Stimulated activated effector memory CD8-positive, alpha-beta T cell treated with anti-CD3 and anti-CD28 coated beads, Interleukin-12 subunit alpha, Interleukin-12 subunit beta, amount 100 ng/mL, for 72 hours (primary cell): Measurements from ENCODE around the gene GDPD5.
A peak's percentile ranks its signal among the peaks of the same experiment; 100 is the strongest.

Experiments used
- ATAC-seq: fragments of 150-1000 bp; cut with Tn5 transposase; 2 replicates; pipeline ENCODE4 v1.10.0; 2021
- DNase-seq, 2 donors: peaks; one replicate each; pipeline ENCODE4 v3.0.0; 2021 to 2022; ENCODE audit warnings: low spot score in 2 of 2
- H3K27ac Mint-ChIP-seq: one replicate; pipeline ENCODE4 v1.8.0; 2022; ENCODE audit warnings: mild to moderate bottlenecking, mixed read lengths
- H3K36me3 Mint-ChIP-seq: one replicate; pipeline ENCODE4 v1.8.0; 2022; ENCODE audit warnings: mild to moderate bottlenecking, mixed read lengths
- H3K4me1 Mint-ChIP-seq: one replicate; pipeline ENCODE4 v1.8.0; 2022; ENCODE audit warnings: mixed read lengths
- H3K4me3 Mint-ChIP-seq: one replicate; pipeline ENCODE4 v1.8.0; 2022; ENCODE audit warnings: mild to moderate bottlenecking, mixed read lengths
- H3K9me3 Mint-ChIP-seq: one replicate; pipeline ENCODE4 v1.8.0; 2022; ENCODE audit warnings: mixed read lengths

GDPD5 gene

DNA sequence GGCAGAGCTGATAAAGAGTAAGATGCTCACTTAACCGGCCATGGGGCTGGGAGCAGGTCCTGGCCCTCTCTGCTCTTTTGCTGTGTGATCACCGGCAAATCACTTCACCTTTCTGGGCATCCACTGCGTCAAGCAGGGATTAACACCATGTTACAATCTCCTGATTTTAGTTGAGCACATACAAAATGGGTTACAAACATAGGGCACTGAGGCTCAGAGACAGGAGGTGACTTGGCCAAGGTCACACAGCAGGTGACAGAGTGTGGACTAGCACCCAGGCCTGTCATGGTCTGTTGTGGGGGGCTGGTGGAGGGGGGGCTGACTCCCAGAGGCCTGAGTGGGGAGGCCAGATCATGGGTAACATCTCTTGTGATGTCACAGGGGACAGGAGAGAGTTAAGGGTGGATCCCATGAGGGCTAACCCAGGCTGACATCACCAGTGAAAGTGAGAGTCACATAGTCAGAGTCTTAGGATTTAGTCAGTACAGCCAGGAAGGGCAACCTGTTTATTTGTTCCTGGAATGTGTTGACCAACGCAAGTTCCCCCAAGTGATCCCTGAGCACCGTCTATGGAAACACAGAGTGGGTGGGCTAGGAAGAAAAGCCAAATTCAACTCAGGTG is 27.8 kb downstream of the GDPD5 start:
- Mint-ChIP-seq H3K4me3 (no peak overlapping the region), H3K4me1 (peaks cover 41% of the 10 kb centered on the region), H3K27ac (no peak overlapping the region), H3K9me3 (no peaks in the 10 kb centered on the region), H3K36me3 (no peaks in the 10 kb centered on the region)
- DNase-seq (no peak), ATAC-seq (peak; percentile 81)

DNA sequence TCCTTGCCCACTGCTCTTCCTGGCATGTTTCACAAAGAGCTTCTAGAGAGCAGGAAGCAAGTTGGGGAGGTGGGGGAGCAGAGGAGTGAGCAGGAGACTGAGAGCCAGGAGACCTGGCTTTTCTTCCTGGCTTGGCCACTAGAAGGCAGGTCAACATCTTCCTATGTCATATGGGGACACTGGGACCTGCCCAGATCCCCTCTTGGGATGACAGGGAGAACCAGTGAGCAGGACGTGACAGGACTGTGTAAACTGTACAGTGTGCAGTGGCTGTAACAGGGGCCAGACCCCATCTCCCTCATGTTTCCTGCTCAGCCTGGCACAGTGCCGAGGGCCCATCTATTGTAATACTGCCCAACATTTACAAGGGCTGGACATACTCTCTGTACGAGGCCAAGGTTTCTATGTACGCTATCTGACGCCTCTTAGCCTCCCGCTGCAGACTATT is 29.4 kb downstream of the GDPD5 start:
- H3K27ac Mint-ChIP-seq, result peak overlapping the region; percentile 45
- ATAC-seq (no peak), DNase-seq (no peak)
- no peak overlapping the region for H3K4me3 Mint-ChIP-seq
- H3K36me3 Mint-ChIP-seq, result no peaks in the 10 kb centered on the region
- no peaks in the 10 kb centered on the region for H3K9me3 Mint-ChIP-seq
- peaks cover 41% of the 10 kb centered on the region for H3K4me1 Mint-ChIP-seq

DNA sequence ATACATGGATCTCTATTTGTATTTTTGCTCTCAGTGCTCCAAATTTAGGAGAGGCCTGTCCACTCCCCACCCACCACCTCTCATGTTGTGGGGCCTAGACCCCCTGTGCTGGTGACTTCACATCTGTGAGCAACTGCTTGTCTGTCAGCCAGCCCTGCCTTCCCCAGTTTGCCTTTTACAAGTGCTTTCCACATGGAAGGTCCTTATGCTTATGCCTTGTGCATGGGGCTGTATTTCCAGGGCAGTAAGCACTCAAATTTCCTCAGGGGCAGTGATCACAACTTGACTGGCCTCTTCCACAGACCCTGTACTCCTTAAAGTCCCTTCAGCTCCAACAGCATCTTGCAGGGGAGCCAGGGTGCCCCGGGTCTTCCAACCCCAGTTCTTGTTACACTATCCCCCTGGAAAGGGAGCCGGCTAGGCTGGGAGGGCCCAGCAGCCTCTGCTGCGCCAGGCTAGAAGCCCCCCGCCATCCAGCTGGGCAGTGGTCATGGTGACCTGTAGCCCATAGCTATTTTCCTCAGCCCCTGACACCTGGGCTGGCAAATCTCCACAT is 29.9 kb downstream of the GDPD5 start:
- H3K4me1 Mint-ChIP-seq, result peaks cover 40% of the 10 kb centered on the region
- H3K9me3 Mint-ChIP-seq, result no peaks in the 10 kb centered on the region
- H3K27ac Mint-ChIP-seq, result peak overlapping the region; percentile 45
- H3K36me3 Mint-ChIP-seq, result no peaks in the 10 kb centered on the region
- no peak for DNase-seq
- H3K4me3 Mint-ChIP-seq, result no peak overlapping the region
- ATAC-seq, result no peak

DNA sequence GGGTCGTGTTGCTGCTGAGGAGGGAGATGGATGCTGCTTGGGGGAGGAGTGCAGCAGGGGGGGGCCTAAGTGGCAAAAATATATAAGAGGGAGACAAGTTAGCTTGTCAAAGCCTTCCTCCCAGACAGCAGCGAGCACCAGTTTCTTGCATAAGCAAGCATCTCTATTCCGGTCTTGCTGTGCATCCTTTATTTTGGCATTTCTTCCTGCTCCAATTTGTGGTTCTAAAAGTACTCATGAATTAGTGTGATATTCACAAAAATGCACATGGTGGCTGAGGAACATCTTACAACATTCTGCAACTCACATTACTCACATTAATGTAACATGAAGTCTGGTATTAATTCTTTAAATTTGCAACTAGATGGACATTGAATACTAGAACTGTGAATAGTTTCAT is 32.1 kb downstream of the GDPD5 start:
- Mint-ChIP-seq H3K9me3 (no peaks in the 10 kb centered on the region), H3K4me3 (no peak overlapping the region), H3K27ac (peak overlapping the region; percentile 94), H3K36me3 (no peaks in the 10 kb centered on the region), H3K4me1 (peaks cover 28% of the 10 kb centered on the region)
- ATAC-seq (no peak), DNase-seq (no peak)

DNA sequence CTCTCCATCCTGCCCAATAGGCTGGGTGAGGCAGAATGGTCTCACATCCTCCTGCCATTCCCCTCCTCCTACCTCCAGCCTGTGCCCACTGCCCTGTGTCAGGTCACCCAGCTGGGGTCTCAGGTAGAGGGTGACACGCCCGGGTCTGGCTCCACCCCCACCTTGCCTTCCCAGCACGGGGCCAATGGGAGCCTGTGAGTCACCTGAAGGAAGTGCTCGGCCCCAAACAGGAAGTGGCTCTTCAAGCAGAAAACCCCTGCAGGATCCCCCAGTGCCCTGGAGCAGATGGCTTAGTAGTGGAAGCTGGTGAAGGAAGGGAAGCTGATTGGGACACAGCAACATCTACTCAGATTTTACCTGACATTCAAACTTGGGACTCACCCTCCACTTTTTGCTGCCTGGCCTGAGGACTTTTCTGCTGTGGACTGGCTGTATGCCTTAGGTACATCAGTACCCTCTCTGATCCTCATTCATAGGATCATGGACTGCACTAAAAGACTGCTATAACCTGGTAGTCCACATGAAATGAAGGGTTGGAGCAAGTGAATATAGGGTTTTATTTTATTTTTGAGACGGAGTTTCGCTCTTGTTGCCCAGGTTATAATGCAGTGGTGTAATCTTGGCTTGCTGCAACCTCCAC is 33.4 kb downstream of the GDPD5 start:
- H3K27ac Mint-ChIP-seq, result peak overlapping the region; percentile 94
- DNase-seq, result peak; percentile 26 to 70
- peaks cover 23% of the 10 kb centered on the region for H3K4me1 Mint-ChIP-seq
- no peaks in the 10 kb centered on the region for H3K36me3 Mint-ChIP-seq
- no peaks in the 10 kb centered on the region for H3K9me3 Mint-ChIP-seq
- peak overlapping the region; percentile 70 for H3K4me3 Mint-ChIP-seq
- peak; percentile 91 for ATAC-seq

DNA sequence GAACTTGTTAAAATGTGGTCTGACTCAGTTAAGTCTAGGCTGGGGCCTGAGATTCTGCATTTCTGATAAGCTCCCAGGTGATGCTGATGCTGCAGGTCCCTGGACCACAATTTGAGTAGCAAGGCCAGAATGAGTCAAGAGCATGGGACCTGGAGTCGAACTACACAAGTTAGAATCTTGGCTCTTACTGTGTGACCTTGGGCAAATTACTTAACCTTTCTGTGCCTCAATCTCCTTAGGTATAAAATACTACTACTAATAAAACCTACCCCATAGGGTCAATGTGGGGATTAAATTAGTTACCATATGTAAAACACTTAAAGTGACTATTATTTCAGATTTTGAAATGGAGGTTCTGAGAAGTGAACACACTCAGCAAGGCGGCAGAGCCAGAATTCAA is 34.3 kb downstream of the GDPD5 start:
- Mint-ChIP-seq H3K36me3 (no peaks in the 10 kb centered on the region), H3K4me1 (peaks cover 23% of the 10 kb centered on the region), H3K27ac (peak overlapping the region; percentile 94), H3K4me3 (peak overlapping the region; percentile 70), H3K9me3 (no peaks in the 10 kb centered on the region)
- ATAC-seq (no peak), DNase-seq (no peak)

DNA sequence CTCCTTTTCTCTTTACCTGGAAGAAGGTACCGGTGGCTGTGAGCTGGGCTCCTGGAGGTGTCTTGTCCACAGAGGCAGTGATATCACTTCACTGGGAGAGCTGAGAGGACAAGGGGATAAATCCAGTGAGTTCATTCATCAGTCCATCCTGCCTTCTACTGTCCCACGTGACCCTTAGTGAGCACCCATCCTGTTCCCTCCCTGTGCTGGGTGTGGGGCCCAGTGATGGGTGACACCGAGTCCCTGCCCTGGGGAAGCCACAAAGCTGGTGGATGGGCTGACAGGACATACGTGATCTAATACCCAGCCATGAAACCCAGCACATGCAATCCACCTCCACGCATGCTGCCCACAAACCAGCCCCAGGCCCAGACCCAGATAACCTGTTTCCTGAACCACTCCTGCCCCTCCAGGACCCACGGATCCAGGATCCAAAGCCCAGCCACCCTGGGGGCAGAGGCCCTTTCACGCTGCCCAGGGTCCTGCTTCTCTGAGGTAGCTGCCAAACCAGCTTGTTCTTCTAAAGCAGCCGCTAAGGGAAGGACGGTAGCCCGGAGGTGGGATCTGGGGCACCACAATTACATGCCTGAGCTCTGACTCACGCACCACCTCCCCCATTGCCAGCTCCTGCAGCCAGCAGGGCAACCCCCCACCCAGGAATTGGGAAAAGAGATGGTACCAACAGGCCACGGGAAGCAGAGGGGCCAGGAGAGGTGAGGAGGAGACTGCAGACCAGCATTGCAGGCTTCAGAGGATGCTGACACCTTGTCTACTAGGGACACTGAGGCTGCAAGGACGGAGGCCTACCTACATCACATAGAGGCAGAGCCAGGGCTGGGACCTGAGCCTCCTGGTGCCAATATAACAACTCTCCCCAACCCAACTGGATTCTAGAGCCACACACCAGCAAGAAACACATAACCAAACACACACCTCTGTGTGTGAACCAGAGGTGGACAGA is 35.2 kb downstream of the GDPD5 start:
- ATAC-seq (no peak), DNase-seq (no peak)
- H3K36me3 Mint-ChIP-seq, result no peaks in the 10 kb centered on the region
- peaks cover 23% of the 10 kb centered on the region for H3K4me1 Mint-ChIP-seq
- no peaks in the 10 kb centered on the region for H3K9me3 Mint-ChIP-seq
- peak overlapping the region; percentile 94 for H3K27ac Mint-ChIP-seq
- no peak overlapping the region for H3K4me3 Mint-ChIP-seq

DNA sequence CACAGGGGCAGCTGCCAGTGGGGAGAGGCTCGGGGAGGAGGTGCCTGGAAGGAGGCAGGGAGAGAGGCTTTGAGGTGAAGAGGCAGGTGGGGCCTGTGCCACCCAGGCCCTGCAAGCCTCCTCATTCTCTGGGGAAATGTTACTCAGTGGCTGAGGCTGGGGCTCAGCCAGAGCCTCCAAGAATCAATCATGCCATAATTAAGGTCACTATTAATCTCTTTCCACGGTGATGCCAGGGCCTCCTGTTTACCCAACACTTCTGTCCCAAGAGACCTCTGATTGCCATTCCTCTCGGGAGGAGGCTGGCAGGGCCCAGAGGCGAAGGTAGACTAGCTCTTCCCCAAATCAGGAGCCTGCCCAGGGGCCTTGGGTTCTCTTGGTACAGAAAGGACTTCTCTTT is 38.4 kb downstream of the GDPD5 start:
- DNase-seq (no peak), ATAC-seq (no peak)
- Mint-ChIP-seq H3K9me3 (no peaks in the 10 kb centered on the region), H3K4me3 (no peak overlapping the region), H3K36me3 (no peaks in the 10 kb centered on the region), H3K27ac (no peak overlapping the region), H3K4me1 (peaks cover 22% of the 10 kb centered on the region)

DNA sequence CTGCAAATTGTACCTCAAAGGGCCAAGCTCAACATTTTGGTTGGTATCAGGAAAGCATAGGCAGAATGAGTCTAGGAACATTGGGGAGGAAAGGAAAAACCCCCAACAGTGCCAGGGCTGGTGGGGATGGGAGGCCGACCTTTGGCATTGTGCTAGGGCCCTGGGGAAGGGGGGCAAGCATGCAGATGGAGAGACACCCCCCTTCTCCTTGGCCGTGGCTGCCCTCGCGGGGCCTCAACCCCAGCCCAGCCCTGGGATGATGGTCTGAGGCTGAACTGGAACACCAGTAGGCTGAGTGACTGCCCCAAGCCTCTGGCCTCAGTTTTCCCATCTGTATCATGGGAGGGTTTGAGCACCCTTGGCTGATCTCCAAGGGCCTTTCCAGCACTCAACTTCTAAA is 40.0 kb downstream of the GDPD5 start:
- no peaks in the 10 kb centered on the region for H3K9me3 Mint-ChIP-seq
- DNase-seq (no peak), ATAC-seq (no peak)
- peaks cover 17% of the 10 kb centered on the region for H3K4me1 Mint-ChIP-seq
- no peaks in the 10 kb centered on the region for H3K36me3 Mint-ChIP-seq
- H3K4me3 Mint-ChIP-seq, result no peak overlapping the region
- peak overlapping the region; percentile 43 for H3K27ac Mint-ChIP-seq

DNA sequence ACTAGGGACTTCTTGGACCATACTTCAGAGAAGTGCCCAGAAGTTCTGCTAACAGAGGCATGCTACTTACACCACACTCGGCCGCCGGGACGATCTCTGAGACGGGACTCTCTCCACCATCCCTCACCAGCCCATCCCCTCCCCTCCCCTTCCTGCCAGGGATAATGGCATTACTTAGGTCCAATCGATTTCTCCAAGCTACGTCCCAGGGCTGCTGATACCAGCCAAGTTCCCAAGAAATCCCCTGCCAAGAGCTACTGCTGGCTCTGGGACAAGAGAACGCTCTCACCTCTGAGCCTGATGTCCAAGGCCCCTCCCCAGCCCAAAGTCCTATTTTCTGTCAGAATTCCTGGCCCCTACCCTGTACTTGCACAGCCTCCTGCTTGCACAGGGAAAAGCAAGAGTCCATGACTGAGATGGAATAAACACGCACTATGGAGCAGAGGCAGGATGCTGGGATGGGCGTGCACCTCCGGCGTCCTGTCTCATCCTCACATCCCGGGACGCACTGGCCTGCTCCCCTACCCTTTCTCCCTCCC is 42.7 kb downstream of the GDPD5 start:
- Mint-ChIP-seq H3K4me1 (peaks cover 9% of the 10 kb centered on the region), H3K27ac (peak overlapping the region; percentile 74), H3K36me3 (no peaks in the 10 kb centered on the region), H3K9me3 (no peaks in the 10 kb centered on the region), H3K4me3 (no peak overlapping the region)
- DNase-seq (no peak), ATAC-seq (no peak)

DNA sequence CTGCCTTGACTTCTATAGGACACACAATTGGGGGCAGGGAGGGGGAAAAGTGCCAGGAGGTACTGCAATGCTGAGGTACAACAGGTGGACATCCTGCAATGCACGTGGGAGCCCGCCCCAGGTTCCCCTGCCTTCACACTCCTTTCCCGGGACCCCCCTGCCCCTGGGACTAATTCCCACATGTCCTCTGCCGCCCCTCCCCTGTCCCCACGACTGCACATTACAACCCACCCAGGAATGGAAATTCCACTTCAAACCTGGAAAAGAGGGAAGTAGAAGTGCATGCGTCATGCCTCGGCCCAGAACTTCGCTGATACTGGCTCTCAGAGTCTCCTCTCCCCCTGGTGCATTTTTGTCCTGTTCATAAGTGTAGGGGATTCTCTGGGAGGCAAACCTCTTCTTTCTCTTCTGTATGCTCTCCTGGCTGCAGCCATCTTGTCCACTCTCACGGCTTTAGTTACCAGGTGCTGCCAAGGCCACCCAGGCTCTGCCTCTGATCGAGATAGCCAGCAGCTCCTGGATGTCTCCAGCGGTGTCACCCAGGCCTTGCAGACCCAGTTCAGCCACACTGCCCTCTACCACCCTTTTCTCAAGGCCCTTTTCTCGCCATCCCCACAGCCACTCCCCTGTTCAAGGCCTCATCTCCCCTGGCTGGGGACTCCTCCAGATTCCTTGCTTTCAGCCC is 43.7 kb downstream of the GDPD5 start:
- Mint-ChIP-seq H3K27ac (peak overlapping the region; percentile 74), H3K9me3 (no peaks in the 10 kb centered on the region), H3K4me1 (peaks cover 9% of the 10 kb centered on the region), H3K4me3 (no peak overlapping the region), H3K36me3 (no peaks in the 10 kb centered on the region)
- ATAC-seq (no peak), DNase-seq (no peak)

DNA sequence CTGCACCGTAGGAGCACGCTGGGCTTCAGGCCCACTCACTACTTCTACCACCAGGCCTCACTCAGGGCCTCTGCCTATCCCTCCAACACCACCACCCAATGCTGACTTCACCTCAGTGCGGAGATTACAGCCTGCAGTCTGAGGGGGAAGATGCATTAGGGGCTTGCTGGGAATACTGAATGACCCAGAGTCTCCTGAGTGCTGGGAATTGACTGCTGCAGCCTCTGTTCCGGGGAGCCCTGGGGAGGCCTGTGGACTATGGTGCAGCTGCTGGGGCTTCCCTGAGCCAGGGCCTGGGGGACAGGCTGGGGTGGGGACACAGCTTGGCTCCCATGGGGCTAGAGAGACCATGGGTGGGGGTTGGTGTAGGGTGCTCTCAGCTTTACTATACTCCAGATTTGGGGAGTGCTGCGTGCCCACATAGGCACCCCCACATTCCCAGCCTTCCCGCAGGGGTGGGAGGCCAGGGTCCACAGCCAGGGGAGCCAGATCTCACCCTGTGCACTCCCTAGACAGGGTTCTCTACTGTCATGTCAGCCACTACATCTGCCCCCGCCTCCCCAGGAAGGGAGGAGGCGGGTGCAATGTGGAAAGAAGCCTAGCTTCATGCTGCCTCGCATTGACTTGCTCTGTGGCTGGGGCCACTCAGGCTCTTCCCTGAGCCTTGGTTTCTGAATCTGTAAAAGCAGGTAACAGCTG is 44.4 kb downstream of the GDPD5 start:
- ATAC-seq (peak; percentile 41), DNase-seq (no peak)
- no peaks in the 10 kb centered on the region for H3K36me3 Mint-ChIP-seq
- peak overlapping the region; percentile 74 for H3K27ac Mint-ChIP-seq
- H3K4me3 Mint-ChIP-seq, result no peak overlapping the region
- peaks cover 10% of the 10 kb centered on the region for H3K4me1 Mint-ChIP-seq
- H3K9me3 Mint-ChIP-seq, result no peaks in the 10 kb centered on the region

DNA sequence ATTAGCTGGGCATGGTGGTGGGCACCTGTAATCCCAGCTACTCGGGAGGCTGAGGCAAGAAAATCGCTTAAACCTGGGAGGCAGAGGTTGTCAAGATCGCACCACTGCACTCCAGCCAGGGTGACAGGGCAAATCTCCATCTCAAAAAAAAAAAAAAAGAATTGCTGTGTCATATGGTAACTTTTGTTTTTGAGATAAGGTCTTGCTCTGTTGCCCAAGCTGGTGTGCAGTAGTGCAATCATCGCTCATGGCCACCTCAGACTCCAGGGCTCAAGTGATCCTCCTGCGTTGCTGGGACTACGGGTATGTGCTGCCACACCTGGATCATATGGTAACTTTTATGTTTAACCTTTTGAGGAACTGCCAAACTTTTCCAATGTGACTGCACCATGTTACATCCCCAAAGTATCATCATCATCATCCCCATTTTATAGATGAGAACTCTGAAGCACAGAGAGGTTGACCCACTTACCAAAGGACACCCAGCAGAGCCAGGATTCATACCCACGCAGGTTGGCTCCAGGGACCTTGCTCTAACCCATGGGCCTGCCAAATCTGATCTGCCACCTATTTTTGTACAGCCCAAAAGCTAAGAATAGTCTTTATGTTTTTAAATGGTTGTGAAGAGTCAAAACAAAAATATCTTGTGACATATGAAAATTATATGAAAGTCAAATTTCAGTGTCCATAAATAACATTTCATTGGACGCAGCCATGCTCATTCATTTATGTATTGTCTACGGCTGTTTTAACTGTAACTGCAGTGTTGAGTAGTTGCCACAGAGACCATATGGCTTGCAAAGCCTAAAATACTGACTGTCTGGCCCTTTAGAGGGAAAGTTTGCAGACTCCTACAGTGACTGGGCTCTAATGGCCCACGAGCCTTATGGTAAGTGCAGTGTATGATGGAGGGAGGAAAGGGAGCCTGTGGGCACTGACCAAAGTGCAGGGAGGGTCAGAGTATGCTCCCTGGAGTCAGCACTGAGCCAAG is 45.3 kb downstream of the GDPD5 start:
- H3K9me3 Mint-ChIP-seq, result no peaks in the 10 kb centered on the region
- H3K27ac Mint-ChIP-seq, result no peak overlapping the region
- peaks cover 19% of the 10 kb centered on the region for H3K4me1 Mint-ChIP-seq

More for the DNA sequence above, 45.3 kb downstream of the GDPD5 start:
- no peak overlapping the region for H3K4me3 Mint-ChIP-seq
- no peak for ATAC-seq
- H3K36me3 Mint-ChIP-seq, result no peaks in the 10 kb centered on the region
- no peak for DNase-seq
